DND-41 (cell line): ENCODE data around the gene VCL.
"Not testable (repeated sequence)": the region's sequence is repeated elsewhere in the genome, so short reads cannot be mapped to it uniquely, and the experiment has no call there.

Experiments used
- ATAC-seq: fragments of 200-7000 bp; cut with Tn5 transposase; 3 replicates; pipeline ENCODE4 v1.9.1; 2021; ENCODE audit warnings: low read depth; ENCODE audit not compliant: insufficient read depth
- DNase-seq: peaks from one replicate; pipeline ENCODE4 v3.0.0-alpha.2; 2020
- H2AFZ ChIP-seq: 2 replicates; pipeline ENCODE4 v1.6.0; 2012; ENCODE audit warnings: low read depth, low read length
- H3K27ac ChIP-seq: 2 replicates; pipeline ENCODE4 v1.5.1; 2012; ENCODE audit warnings: low read length, inconsistent platforms
- H3K27me3 ChIP-seq: fragments of 200-600 bp; sonication (generic); 2 replicates; pipeline ENCODE4 v1.6.0; 2012; ENCODE audit warnings: low read length, mild to moderate bottlenecking, inconsistent platforms; ENCODE audit not compliant: insufficient read depth, poor library complexity
- H3K36me3 ChIP-seq: 2 replicates; pipeline ENCODE4 v1.5.1; 2012; ENCODE audit warnings: low read length, inconsistent platforms; ENCODE audit not compliant: insufficient read depth
- H3K4me1 ChIP-seq: 2 replicates; pipeline ENCODE4 v1.5.1; 2012; ENCODE audit warnings: mild to moderate bottlenecking, low read length; ENCODE audit not compliant: insufficient read depth
- H3K4me2 ChIP-seq: 2 replicates; pipeline ENCODE4 v1.6.0; 2012; ENCODE audit warnings: mild to moderate bottlenecking, moderate library complexity, low read length, inconsistent platforms; ENCODE audit not compliant: insufficient read depth
- H3K4me3 ChIP-seq, 2 experiments: fragments of 200-600 bp in 1 of 2; shearing (Covaris generic) in 1 of 2; 2 replicates each; pipeline ENCODE4 v1.5.1; 2012 to 2016; ENCODE audit warnings: inconsistent platforms in 2 of 2, low read length in 2 of 2, mild to moderate bottlenecking in 2 of 2, low read depth in 1 of 2, moderate library complexity in 1 of 2
- H3K79me2 ChIP-seq: 2 replicates; pipeline ENCODE4 v1.6.0; 2012; ENCODE audit warnings: low read length, inconsistent platforms; ENCODE audit not compliant: insufficient read depth
- H3K9ac ChIP-seq: 2 replicates; pipeline ENCODE4 v1.6.0; 2012; ENCODE audit warnings: low read depth, mild to moderate bottlenecking, inconsistent platforms, low read length, moderate library complexity
- H3K9me3 ChIP-seq: 2 replicates; pipeline ENCODE4 v1.5.1; 2012; ENCODE audit warnings: low read length, moderate library complexity, mild to moderate bottlenecking, inconsistent platforms; ENCODE audit not compliant: insufficient read depth, severe bottlenecking
- H4K20me1 ChIP-seq: 2 replicates; pipeline ENCODE4 v1.6.0; 2012; ENCODE audit warnings: low read length; ENCODE audit not compliant: insufficient read depth
- CTCF ChIP-seq: IDR thresholded peaks from 2 replicates; pipeline ENCODE4 v1.5.1; 2012; ENCODE audit warnings: borderline replicate concordance, low read length, moderate library complexity, mild to moderate bottlenecking; ENCODE audit not compliant: poor library complexity, severe bottlenecking; ENCODE audit errors: extremely low read depth
- EZH2 ChIP-seq: IDR thresholded peaks from 3 replicates; pipeline ENCODE4 v1.6.1; 2012; ENCODE audit warnings: borderline replicate concordance, low read depth, mild to moderate bottlenecking, moderate library complexity, low read length, inconsistent platforms; ENCODE audit not compliant: severe bottlenecking

Gene VCL

GRCh38 chr10:73964743-73965142, 33.2 kb upstream of the VCL start:
- H3K79me2 ChIP-seq, result no peaks in the 10 kb centered on the region
- H3K4me3 ChIP-seq, result no peak overlapping the region
- TF ChIP-seq CTCF, result no peak
- no peak for TF ChIP-seq EZH2
- H3K9ac ChIP-seq, result no peak overlapping the region
- H3K4me2 ChIP-seq, result no peak overlapping the region
- no peaks in the 10 kb centered on the region for H3K27me3 ChIP-seq
- H3K9me3 ChIP-seq, result no peaks in the 10 kb centered on the region
- no peaks in the 10 kb centered on the region for H3K36me3 ChIP-seq
- no peaks in the 10 kb centered on the region for H4K20me1 ChIP-seq
- no peak overlapping the region for H3K27ac ChIP-seq
- no peak for ATAC-seq
- no peak for DNase-seq
- no peak overlapping the region for H2AFZ ChIP-seq
- no peaks in the 10 kb centered on the region for H3K4me1 ChIP-seq

- not testable (repeated sequence) for H3K79me2 ChIP-seq, ATAC-seq, H2AFZ ChIP-seq, H3K27ac ChIP-seq, H3K9ac ChIP-seq, H3K4me2 ChIP-seq, H3K4me3 ChIP-seq, H4K20me1 ChIP-seq, H3K9me3 ChIP-seq, H3K27me3 ChIP-seq, H3K36me3 ChIP-seq, DNase-seq, H3K4me1 ChIP-seq
Measured at GRCh38 chr10:73965267-73965889, 32.5 kb upstream of the VCL start.

- Histone ChIP-seq H2AFZ (no peak overlapping the region), H3K4me2 (no peak overlapping the region), H3K4me3 (no peak overlapping the region), H3K36me3 (no peaks in the 10 kb centered on the region), H3K79me2 (no peaks in the 10 kb centered on the region), H3K27me3 (no peaks in the 10 kb centered on the region), H3K27ac (no peak overlapping the region), H3K9me3 (no peaks in the 10 kb centered on the region), H4K20me1 (no peaks in the 10 kb centered on the region), H3K9ac (no peak overlapping the region), H3K4me1 (no peaks in the 10 kb centered on the region)
- DNase-seq (no peak), ATAC-seq (no peak)
- TF ChIP-seq EZH2 (no peak), CTCF (no peak)
Measured at GRCh38 chr10:73965890-73966768, 31.8 kb upstream of the VCL start.

GRCh38 chr10:73967022-73967429, 30.9 kb upstream of the VCL start:
- Histone ChIP-seq H4K20me1 (no peaks in the 10 kb centered on the region), H3K27me3 (no peaks in the 10 kb centered on the region), H3K4me1 (no peaks in the 10 kb centered on the region), H3K36me3 (no peaks in the 10 kb centered on the region), H3K79me2 (no peaks in the 10 kb centered on the region), H2AFZ (no peak overlapping the region), H3K9ac (no peak overlapping the region), H3K4me3 (no peak overlapping the region), H3K4me2 (no peak overlapping the region), H3K9me3 (no peaks in the 10 kb centered on the region), H3K27ac (no peak overlapping the region)
- ATAC-seq (no peak), DNase-seq (no peak)
- no peak for TF ChIP-seq EZH2
- no peak for TF ChIP-seq CTCF
